A375 (cell line): ENCODE results near the gene RGS17. TPM values are rescaled to one million over a fixed set of nuclear protein-coding genes. Genes with fewer than 3 reads are reported as not detected.

ENCODE experiments used
- small RNA-seq: library from RNA; depleted of rRNA; stranded (forward); fragments of <200 nt; gene quantifications from one replicate; pipeline ENCODE3, GENCODE V24; 2014
- total RNA-seq: library from RNA; depleted of rRNA; stranded (reverse); fragments of >200 nt; shearing (Covaris generic); gene quantifications from 2 replicates; pipeline ENCODE4 v1.2.3, GENCODE V29; 2014; rRNA removed

Gene RGS17, protein sequence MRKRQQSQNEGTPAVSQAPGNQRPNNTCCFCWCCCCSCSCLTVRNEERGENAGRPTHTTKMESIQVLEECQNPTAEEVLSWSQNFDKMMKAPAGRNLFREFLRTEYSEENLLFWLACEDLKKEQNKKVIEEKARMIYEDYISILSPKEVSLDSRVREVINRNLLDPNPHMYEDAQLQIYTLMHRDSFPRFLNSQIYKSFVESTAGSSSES
- 0.53 and 2.1 TPM in 2 replicates for total RNA-seq

DNA sequence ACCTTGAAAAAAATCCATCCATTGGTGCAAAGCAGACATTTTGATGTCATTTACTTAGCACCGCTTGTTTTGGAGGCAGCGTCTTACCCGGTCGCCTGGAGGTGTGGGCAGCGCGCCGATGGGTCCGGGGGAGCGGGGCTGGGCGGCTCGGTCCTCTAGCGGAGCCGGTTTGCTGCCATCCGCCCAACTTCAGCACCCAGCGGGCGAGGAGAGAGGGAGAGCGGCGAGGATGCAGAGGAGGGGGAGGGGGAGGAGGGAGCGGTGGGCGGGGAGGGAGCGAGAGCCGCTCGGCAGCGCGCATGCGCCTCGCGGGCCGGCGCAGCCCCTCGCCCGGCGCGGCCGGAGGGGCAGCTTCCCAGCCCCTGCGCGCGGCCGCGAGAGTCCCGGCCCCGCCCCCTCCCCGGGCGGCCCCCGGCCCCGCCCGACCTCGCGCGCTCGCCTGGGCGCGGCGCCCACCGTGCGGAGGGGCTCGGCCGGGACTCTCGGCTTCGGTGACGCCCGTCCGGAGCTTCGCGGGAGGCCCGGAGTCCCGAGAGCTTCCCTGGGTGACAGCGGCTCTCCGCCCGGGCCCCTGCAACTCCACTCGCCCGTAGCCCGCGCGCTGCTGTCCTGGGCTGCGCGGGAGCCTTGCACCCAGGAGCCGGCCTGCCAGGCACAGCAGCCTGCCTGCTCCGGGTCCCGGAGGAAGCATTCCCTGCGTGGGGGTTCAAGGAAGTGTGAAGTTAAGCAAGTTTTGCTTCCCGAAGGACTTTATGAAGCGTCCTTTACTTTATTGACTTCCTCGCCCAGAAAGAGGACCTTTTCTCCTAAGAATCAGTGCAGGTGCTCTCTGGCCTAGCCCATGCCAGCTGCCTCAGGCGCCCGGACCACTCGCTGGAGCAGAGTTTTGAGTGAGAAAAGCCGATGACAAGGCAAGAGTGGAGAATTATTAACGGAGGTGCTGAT is at the start of gene RGS17:
RGS17 (minus strand) TSS at position 246 of the 945 bp plus-strand sequence. CDS start 87,264 bp downstream, outside the sequence.

DNA sequence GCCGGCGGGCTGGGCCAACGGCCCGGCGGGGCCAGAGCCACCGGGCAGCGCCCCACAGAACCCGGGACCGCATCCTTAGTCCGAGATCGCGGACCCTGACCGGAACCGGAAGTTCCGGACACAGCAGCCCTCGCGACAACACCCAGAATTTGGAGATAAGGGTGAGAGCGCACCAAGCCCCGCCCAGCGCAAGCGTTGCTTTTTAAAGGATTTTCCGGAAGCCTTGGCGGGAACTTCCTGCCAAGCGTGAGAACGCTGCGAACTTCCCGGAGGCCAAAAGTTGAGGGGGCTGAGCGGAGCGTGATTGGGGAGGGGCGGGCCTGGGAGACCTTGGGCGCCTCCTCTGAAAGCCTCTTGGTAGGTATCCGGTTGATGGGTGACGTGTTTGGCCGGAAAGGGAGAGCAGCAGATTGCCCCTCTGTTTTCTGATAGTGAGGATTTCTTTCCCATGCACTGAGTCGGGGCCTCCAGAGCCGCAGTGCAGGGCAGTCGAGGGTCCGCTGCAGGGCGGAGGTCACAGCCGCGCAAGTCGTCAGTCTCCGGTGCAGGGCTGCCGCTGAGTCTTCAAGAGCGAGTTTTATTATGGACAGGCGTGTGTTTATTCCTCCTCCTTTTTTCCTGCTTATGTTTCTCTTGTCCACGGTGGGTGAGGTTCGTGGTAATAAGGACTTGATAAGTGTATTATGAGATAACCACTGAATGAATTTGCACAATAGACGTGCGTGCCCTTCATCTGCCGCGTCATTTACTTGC is 128.3 kb downstream of the RGS17 start, which contains the start of gene MTRF1L:
MTRF1L (minus strand) TSS at position 97 of the 753 bp plus-strand sequence; CDS start at position 73, 24 bp downstream.

DNA sequence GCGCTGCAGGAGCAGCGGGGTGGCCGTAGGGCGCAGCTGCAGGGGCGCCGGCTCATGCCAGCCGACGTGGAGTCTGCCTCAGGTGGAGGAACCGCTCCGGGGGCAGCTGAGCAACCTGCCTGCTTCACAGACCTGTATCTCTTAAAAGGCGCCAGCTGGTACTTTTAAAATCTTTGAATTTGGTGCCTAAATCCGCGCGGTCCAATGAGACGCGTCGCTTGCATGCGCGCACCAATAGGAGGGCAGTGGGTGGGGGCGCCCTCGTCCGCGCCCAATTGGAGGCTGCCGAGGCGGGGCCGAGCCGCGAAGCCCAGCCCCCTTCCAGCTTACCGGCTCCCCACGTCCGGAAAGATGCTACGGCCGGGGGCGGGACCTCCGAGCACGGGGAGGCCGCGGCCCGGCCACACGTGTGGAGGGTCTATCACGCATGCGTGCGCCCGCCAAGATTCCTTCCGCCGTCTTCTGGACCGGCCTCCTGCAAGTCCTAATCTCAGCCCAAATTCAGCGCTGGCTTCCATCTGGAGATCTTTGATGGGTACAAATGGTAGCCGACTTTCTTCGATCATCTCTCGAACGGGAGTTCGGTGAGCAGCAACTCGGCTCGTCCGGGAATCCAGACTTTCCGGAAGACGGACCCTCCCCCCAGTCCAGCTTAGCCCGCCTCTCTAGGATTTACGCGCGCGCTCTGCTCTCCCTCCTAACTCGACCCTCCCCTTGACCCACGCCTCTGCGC is 148.0 kb downstream of the RGS17 start, which contains the start of gene FBXO5:
FBXO5 (minus strand) TSS at position 138 of the 733 bp plus-strand sequence; CDS start at position 56, 82 bp downstream.

Small RNA genes within 50 kb of the gene (small RNA-seq; reads per million reads assigned to genes)
- gene AL080276.1 = not detected
- 0.29 reads per million for gene RNA5SP224

Other genes with a start within 250 kb of the RGS17 start
- 17.5 and 19.5 TPM in 2 replicates for gene FBXO5, start 148.2 kb downstream of the RGS17 start, total RNA-seq
- gene MTRF1L, start 128.6 kb downstream of the RGS17 start, total RNA-seq = 29.4 and 31.3 TPM in 2 replicates